Neural progenitor cell (in vitro differentiated cells): ENCODE measurements around the gene GTPBP2. TPM values are rescaled to one million over a fixed set of nuclear protein-coding genes. Genes with fewer than 3 reads are reported as not detected.

Experiments
- DNase-seq: peaks from one replicate; pipeline ENCODE4 v3.0.0-alpha.2; 2016; ENCODE audit warnings: low spot score
- H2AFZ ChIP-seq: fragments of 200-600 bp; sonication (generic); replicated peaks from 2 replicates; pipeline ENCODE4 v1.6.1; 2016; ENCODE audit warnings: antibody characterized with exemption
- H3F3A ChIP-seq: fragments of 200-600 bp; sonication (generic); 2 replicates; pipeline ENCODE4 v1.6.1; 2016; ENCODE audit warnings: antibody characterized with exemption, low read depth
- H3K27ac ChIP-seq: fragments of 200-600 bp; sonication (generic); 2 replicates; pipeline ENCODE4 v1.5.1; 2016; ENCODE audit warnings: mild to moderate bottlenecking
- H3K27me3 ChIP-seq: fragments of 200-600 bp; sonication (generic); 2 replicates; pipeline ENCODE4 v1.6.1; 2016; ENCODE audit warnings: mild to moderate bottlenecking, moderate library complexity
- H3K36me3 ChIP-seq: fragments of 200-600 bp; sonication (generic); 2 replicates; pipeline ENCODE4 v1.5.1; 2016
- H3K4me1 ChIP-seq: fragments of 200-600 bp; sonication (generic); 2 replicates; pipeline ENCODE4 v1.6.1; 2016; ENCODE audit warnings: mixed run types
- H3K4me2 ChIP-seq: fragments of 200-600 bp; sonication (generic); 2 replicates; pipeline ENCODE4 v1.6.1; 2016
- H3K4me3 ChIP-seq: fragments of 200-600 bp; sonication (generic); 2 replicates; pipeline ENCODE4 v1.5.1; 2016
- H3K79me2 ChIP-seq: fragments of 200-600 bp; sonication (generic); 2 replicates; pipeline ENCODE4 v1.6.1; 2016; ENCODE audit warnings: low read depth
- H3K9ac ChIP-seq: fragments of 200-600 bp; sonication (generic); 2 replicates; pipeline ENCODE4 v1.6.1; 2016
- H3K9me3 ChIP-seq: fragments of 200-600 bp; sonication (generic); 2 replicates; pipeline ENCODE4 v1.5.1; 2016; ENCODE audit warnings: low read depth
- H4K20me1 ChIP-seq: fragments of 200-600 bp; sonication (generic); 2 replicates; pipeline ENCODE4 v1.6.1; 2016; ENCODE audit warnings: low read depth
- H3K27ac Mint-ChIP-seq: 3 replicates; pipeline ENCODE4 v1.8.0; 2021; ENCODE audit warnings: mixed read lengths
- H3K27me3 Mint-ChIP-seq: 2 replicates; pipeline ENCODE4 v1.8.0; 2022; ENCODE audit warnings: low read depth, mild to moderate bottlenecking, inconsistent platforms, moderate library complexity, mixed read lengths; ENCODE audit not compliant: insufficient read depth
- H3K36me3 Mint-ChIP-seq: 3 replicates; pipeline ENCODE4 v1.8.0; 2021; ENCODE audit warnings: mixed read lengths
- H3K4me1 Mint-ChIP-seq: 3 replicates; pipeline ENCODE4 v1.8.0; 2021; ENCODE audit warnings: mixed read lengths
- H3K4me3 Mint-ChIP-seq: 3 replicates; pipeline ENCODE4 v1.8.0; 2021; ENCODE audit warnings: mild to moderate bottlenecking, moderate library complexity, mixed read lengths
- H3K9me3 Mint-ChIP-seq: 3 replicates; pipeline ENCODE4 v1.8.0; 2020; ENCODE audit warnings: mixed read lengths
- CTCF ChIP-seq: fragments of 200-600 bp; sonication (generic); IDR thresholded peaks from 2 replicates; pipeline ENCODE4 v1.5.1; 2017; ENCODE audit warnings: antibody characterized with exemption, mild to moderate bottlenecking
- EZH2 ChIP-seq: fragments of 200-600 bp; sonication (generic); IDR thresholded peaks from 2 replicates; pipeline ENCODE4 v1.6.1; 2017; ENCODE audit warnings: antibody characterized with exemption, mild to moderate bottlenecking, moderate library complexity
- EZH2phosphoT487 ChIP-seq: fragments of 200-600 bp; sonication (generic); IDR thresholded peaks from 2 replicates; pipeline ENCODE4 v1.6.1; 2017; ENCODE audit warnings: antibody characterized with exemption
- total RNA-seq: library from RNA; depleted of rRNA; stranded (reverse); fragments of >200 nt; gene quantifications from 2 replicates; pipeline ENCODE4 v1.2.3, GENCODE V29; 2015; ENCODE audit warnings: low replicate concordance

The GTPBP2 gene
- total RNA-seq, 1 donor from 2014 or later, result 45.5 TPM

GRCh38 chr6:43670623-43670986 lies 41.5 kb upstream of the GTPBP2 start:
- H3K36me3 ChIP-seq, result no peaks in the 10 kb centered on the region
- H3K36me3 Mint-ChIP-seq, result peaks cover 14% of the 10 kb centered on the region
- DNase-seq, result no peak

GRCh38 chr6:43669922-43670622 lies 41.0 kb upstream of the GTPBP2 start:
- Histone ChIP-seq H3K27me3 (no peaks in the 10 kb centered on the region), H3K9ac (no peak overlapping the region), H3F3A (peaks cover 43% of the 10 kb centered on the region), H3K4me3 (no peak overlapping the region), H4K20me1 (no peaks in the 10 kb centered on the region), H3K9me3 (no peaks in the 10 kb centered on the region), H3K4me2 (peak overlapping the region; percentile 39), H3K79me2 (no peaks in the 10 kb centered on the region), H2AFZ (no peak overlapping the region), H3K27ac (peak overlapping the region; percentile 91), H3K36me3 (no peaks in the 10 kb centered on the region), H3K4me1 (peaks cover 29% of the 10 kb centered on the region)
- DNase-seq, result no peak
- no peak overlapping the region for H3K4me3 Mint-ChIP-seq
- peaks cover 13% of the 10 kb centered on the region for H3K36me3 Mint-ChIP-seq
- TF ChIP-seq EZH2phosphoT487 (no peak), CTCF (no peak), EZH2 (no peak)
- no peaks in the 10 kb centered on the region for H3K9me3 Mint-ChIP-seq
- H3K27me3 Mint-ChIP-seq, result peaks cover 10% of the 10 kb centered on the region
- no peak overlapping the region for H3K27ac Mint-ChIP-seq
- peaks cover 22% of the 10 kb centered on the region for H3K4me1 Mint-ChIP-seq

More at GRCh38 chr6:43670623-43670986, 41.5 kb upstream of the GTPBP2 start:
- Mint-ChIP-seq H3K4me3 (no peak overlapping the region), H3K27me3 (peaks cover 10% of the 10 kb centered on the region), H3K27ac (no peak overlapping the region), H3K4me1 (peaks cover 22% of the 10 kb centered on the region), H3K9me3 (no peaks in the 10 kb centered on the region)
- no peaks in the 10 kb centered on the region for H3K79me2 ChIP-seq
- H3K27me3 ChIP-seq, result no peaks in the 10 kb centered on the region
- H3K27ac ChIP-seq, result no peak overlapping the region
- H3K9ac ChIP-seq, result no peak overlapping the region
- H3K9me3 ChIP-seq, result no peaks in the 10 kb centered on the region
- no peak overlapping the region for H2AFZ ChIP-seq
- H4K20me1 ChIP-seq, result no peaks in the 10 kb centered on the region
- peaks cover 43% of the 10 kb centered on the region for H3F3A ChIP-seq
- H3K4me2 ChIP-seq, result no peak overlapping the region
- no peak for TF ChIP-seq CTCF
- TF ChIP-seq EZH2, result no peak
- TF ChIP-seq EZH2phosphoT487, result no peak
- no peak overlapping the region for H3K4me3 ChIP-seq
- H3K4me1 ChIP-seq, result peaks cover 29% of the 10 kb centered on the region

DNA sequence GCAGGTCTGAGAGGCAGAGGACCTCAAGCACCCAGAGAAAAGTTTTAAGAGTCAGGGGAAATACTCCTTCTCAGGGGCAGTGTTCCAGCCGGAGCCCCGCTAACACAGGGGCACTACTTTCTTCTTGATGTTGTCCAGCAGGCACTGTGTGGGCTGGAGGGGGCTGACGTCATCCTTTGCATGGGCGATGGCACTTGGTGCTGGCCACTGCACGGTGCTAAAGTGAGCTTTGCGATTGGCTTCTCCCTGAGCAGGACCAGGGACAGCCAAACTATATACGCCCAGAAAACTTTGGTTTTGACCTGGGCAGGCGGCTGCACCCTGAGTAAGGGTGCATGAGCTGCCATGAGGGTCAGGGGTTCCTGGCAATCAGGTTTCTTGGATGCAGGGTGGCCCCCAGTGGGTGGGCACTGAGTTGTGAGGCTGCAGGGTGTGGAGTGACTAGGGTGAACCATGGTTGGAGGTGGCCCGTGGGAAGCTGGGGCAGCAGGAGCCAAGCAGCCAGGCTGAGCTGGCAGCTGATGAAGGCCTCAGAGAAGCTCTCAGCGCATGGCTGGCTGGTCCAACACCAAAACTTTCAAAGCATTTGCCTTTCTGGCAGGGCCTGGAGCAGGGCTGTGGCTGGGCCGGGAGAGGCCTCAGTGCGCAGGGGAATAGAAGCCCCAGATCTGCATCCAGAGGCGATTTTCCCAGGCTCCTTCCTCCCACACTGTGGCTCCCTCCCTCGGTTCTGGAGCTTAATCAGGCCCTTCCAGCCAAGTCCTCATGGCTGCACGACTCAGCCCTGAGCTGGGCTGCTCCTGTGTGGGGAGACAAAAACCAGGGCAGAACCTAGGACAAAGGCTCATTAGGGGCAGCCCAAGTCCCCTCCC lies 40.2 kb upstream of the GTPBP2 start:
- Mint-ChIP-seq H3K27ac (peak overlapping the region; percentile 91), H3K9me3 (no peaks in the 10 kb centered on the region), H3K4me1 (peaks cover 22% of the 10 kb centered on the region), H3K27me3 (peaks cover 10% of the 10 kb centered on the region), H3K36me3 (peaks cover 9% of the 10 kb centered on the region), H3K4me3 (no peak overlapping the region)
- H3K9me3 ChIP-seq, result no peaks in the 10 kb centered on the region
- DNase-seq, result peak; percentile 64
- H3K36me3 ChIP-seq, result no peaks in the 10 kb centered on the region
- H2AFZ ChIP-seq, result no peak overlapping the region
- no peak overlapping the region for H3K9ac ChIP-seq
- H3F3A ChIP-seq, result peaks cover 43% of the 10 kb centered on the region
- H3K4me3 ChIP-seq, result no peak overlapping the region
- H4K20me1 ChIP-seq, result no peaks in the 10 kb centered on the region
- H3K4me2 ChIP-seq, result peak overlapping the region; percentile 39
- H3K4me1 ChIP-seq, result peaks cover 29% of the 10 kb centered on the region
- peak overlapping the region; percentile 91 for H3K27ac ChIP-seq
- no peak for TF ChIP-seq CTCF
- TF ChIP-seq EZH2phosphoT487, result no peak
- no peaks in the 10 kb centered on the region for H3K27me3 ChIP-seq
- H3K79me2 ChIP-seq, result no peaks in the 10 kb centered on the region
